A204.1 (cell line): Measurements from ENCODE around the gene GOLPH3.

Experiments used
- FAIRE-seq: peaks from 2 replicates; lab custom pipeline; 2012; peaks lifted over from hg19 to GRCh38; lab: Jason Lieb, UNC

Gene GOLPH3

GRCh38 chr5:32170303-32171151 lies 3.6 kb downstream of the GOLPH3 start:
- no peak for FAIRE-seq

- FAIRE-seq: no peak
These were observed 5.6 kb downstream of the GOLPH3 start for GRCh38 chr5:32168460-32169033.

GRCh38 chr5:32165597-32165996 lies 8.5 kb downstream of the GOLPH3 start:
- no peak for FAIRE-seq

- no peak for FAIRE-seq
These were observed 10.3 kb downstream of the GOLPH3 start for GRCh38 chr5:32163785-32164184.

- FAIRE-seq: no peak
These were observed 11.1 kb downstream of the GOLPH3 start for GRCh38 chr5:32163053-32163452.

GRCh38 chr5:32160228-32160627 lies 13.9 kb downstream of the GOLPH3 start:
- FAIRE-seq: no peak

- no peak for FAIRE-seq
These were observed 14.6 kb downstream of the GOLPH3 start for GRCh38 chr5:32159328-32160072.

- FAIRE-seq: no peak
These were observed 15.5 kb downstream of the GOLPH3 start for GRCh38 chr5:32158679-32158975.

- no peak for FAIRE-seq
These were observed 17.0 kb downstream of the GOLPH3 start for GRCh38 chr5:32157078-32157477.

- FAIRE-seq: no peak
These were observed 17.5 kb downstream of the GOLPH3 start for GRCh38 chr5:32156635-32157034.

GRCh38 chr5:32155211-32155610 lies 18.9 kb downstream of the GOLPH3 start:
- FAIRE-seq: no peak

- no peak for FAIRE-seq
These were observed 20.4 kb downstream of the GOLPH3 start for GRCh38 chr5:32153723-32154122.

GRCh38 chr5:32151198-32151597 lies 22.9 kb downstream of the GOLPH3 start:
- FAIRE-seq: no peak

- FAIRE-seq: no peak
These were observed 23.8 kb downstream of the GOLPH3 start for GRCh38 chr5:32150366-32150765.

GRCh38 chr5:32147959-32148358 lies 26.2 kb downstream of the GOLPH3 start:
- no peak for FAIRE-seq

- FAIRE-seq: no peak
These were observed 26.9 kb downstream of the GOLPH3 start for GRCh38 chr5:32147236-32147635.

- FAIRE-seq: no peak
These were observed 28.7 kb downstream of the GOLPH3 start for GRCh38 chr5:32145378-32145777.

GRCh38 chr5:32144378-32145207 lies 29.5 kb downstream of the GOLPH3 start:
- no peak for FAIRE-seq

- no peak for FAIRE-seq
These were observed 30.3 kb downstream of the GOLPH3 start for GRCh38 chr5:32143617-32144377.

GRCh38 chr5:32138839-32139493 lies 35.2 kb downstream of the GOLPH3 start:
- no peak for FAIRE-seq

- FAIRE-seq: no peak
These were observed 37.8 kb downstream of the GOLPH3 start for GRCh38 chr5:32136342-32136741.
